Liver (tissue), 9 donors: ENCODE data around the gene PCNX2. TPM values are rescaled to one million over a fixed set of nuclear protein-coding genes. Genes with fewer than 3 reads are reported as not detected.

ENCODE experiments used
- DNase-seq: peaks from one replicate; pipeline ENCODE4 v3.0.0-alpha.2; 2017; ENCODE audit warnings: low spot score
- H3K27ac ChIP-seq, 2 donors: one replicate each; pipeline ENCODE4 v1.7.0; 2013; ENCODE audit warnings: inconsistent platforms in 2 of 2, low read length in 2 of 2, control low read depth in 1 of 2, low read depth in 1 of 2, mild to moderate bottlenecking in 1 of 2
- H3K27me3 ChIP-seq, 4 donors: one replicate each; pipeline versions ENCODE4 v1.6.1 to v1.7.0; 2013; ENCODE audit warnings: low read length in 3 of 4, inconsistent platforms in 1 of 4, mild to moderate bottlenecking in 1 of 4, moderate library complexity in 1 of 4; ENCODE audit not compliant: control insufficient read depth in 4 of 4, insufficient read depth in 4 of 4
- H3K36me3 ChIP-seq, 4 donors: one replicate each; pipeline versions ENCODE4 v1.6.1 to v1.7.0; 2013; ENCODE audit warnings: low read length in 3 of 4, mild to moderate bottlenecking in 3 of 4, low read depth in 1 of 4, moderate library complexity in 1 of 4; ENCODE audit not compliant: control insufficient read depth in 4 of 4, insufficient read depth in 3 of 4
- H3K4me1 ChIP-seq, 4 donors: one replicate each; pipeline versions ENCODE4 v1.6.1 to v1.7.0; 2013; ENCODE audit warnings: low read length in 3 of 4, mild to moderate bottlenecking in 3 of 4, moderate library complexity in 1 of 4; ENCODE audit not compliant: control insufficient read depth in 4 of 4, insufficient read depth in 4 of 4
- H3K4me3 ChIP-seq, 3 donors: one replicate each; pipeline versions ENCODE4 v1.6.1 to v1.7.0; 2013; ENCODE audit warnings: low read length in 3 of 3, control low read depth in 1 of 3, low read depth in 1 of 3, mild to moderate bottlenecking in 1 of 3
- H3K9ac ChIP-seq, 2 donors: one replicate each; pipeline ENCODE4 v1.7.0; 2013; ENCODE audit warnings: low read length in 2 of 2, mild to moderate bottlenecking in 2 of 2, moderate library complexity in 2 of 2, control low read depth in 1 of 2, low read depth in 1 of 2
- H3K9me3 ChIP-seq, 4 donors: one replicate each; pipeline versions ENCODE4 v1.6.1 to v1.7.0; 2013; ENCODE audit warnings: low read length in 3 of 4; ENCODE audit not compliant: control insufficient read depth in 4 of 4
- EGR1 ChIP-seq, 2 donors: IDR thresholded peaks; 2 replicates each; pipeline ENCODE4 v1.6.1; 2016 to 2018; ENCODE audit warnings: antibody characterized with exemption in 2 of 2, low read depth in 2 of 2
- FOXA1 ChIP-seq: IDR thresholded peaks from 2 replicates; pipeline ENCODE4 v1.6.1; 2016; ENCODE audit warnings: antibody characterized with exemption
- GABPA ChIP-seq, 2 donors: IDR thresholded peaks in 1 of 2; conservative IDR thresholded peaks in 1 of 2; 2 replicates each; pipeline ENCODE4 v1.6.1; 2016; ENCODE audit warnings: antibody characterized with exemption in 2 of 2, mild to moderate bottlenecking in 1 of 2, moderate library complexity in 1 of 2
- HNF4A ChIP-seq, 2 donors: conservative IDR thresholded peaks; 2 replicates each; pipeline ENCODE4 v1.6.1; 2016; ENCODE audit warnings: antibody characterized with exemption in 2 of 2, mild to moderate bottlenecking in 2 of 2
- JUND ChIP-seq, 2 donors: IDR thresholded peaks; 2 replicates each; pipeline ENCODE4 v1.6.1; 2016; ENCODE audit warnings: antibody characterized with exemption in 2 of 2
- NR2F2 ChIP-seq: IDR thresholded peaks from 2 replicates; pipeline ENCODE4 v1.6.1; 2016; ENCODE audit warnings: antibody characterized with exemption
- RAD21 ChIP-seq, 2 donors: IDR thresholded peaks; 2 replicates each; pipeline ENCODE4 v1.6.1; 2016; ENCODE audit warnings: antibody characterized with exemption in 2 of 2, mild to moderate bottlenecking in 2 of 2
- REST ChIP-seq: IDR thresholded peaks from 2 replicates; pipeline ENCODE4 v1.6.1; 2016; ENCODE audit warnings: antibody characterized with exemption, mild to moderate bottlenecking
- RXRA ChIP-seq, 2 donors: IDR thresholded peaks; 2 replicates each; pipeline ENCODE4 v1.6.1; 2017 to 2018; ENCODE audit warnings: antibody characterized with exemption in 2 of 2, mild to moderate bottlenecking in 1 of 2
- TAF1 ChIP-seq: conservative IDR thresholded peaks from 2 replicates; pipeline ENCODE4 v1.6.1; 2016; ENCODE audit warnings: antibody characterized with exemption, mild to moderate bottlenecking
- YY1 ChIP-seq: IDR thresholded peaks from 2 replicates; pipeline ENCODE4 v1.6.1; 2016; ENCODE audit warnings: antibody characterized with exemption, mild to moderate bottlenecking
- ZBTB33 ChIP-seq: IDR thresholded peaks from 2 replicates; pipeline ENCODE4 v1.6.1; 2016; ENCODE audit warnings: antibody characterized with exemption
- WGBS: extraction: QIAGEN DNeasy Blood & Tissue Kit; methylation state at CpG from one replicate; pipeline ENCODE4 v1.1.7; 2013; 5-methylcytosine and 5-hydroxymethylcytosine counted together
- polyA plus RNA-seq, 2 donors: library from polyadenylated mRNA; stranded (reverse) in 1 of 2; unstranded in 1 of 2; fragments of 200-250 nt in 1 of 2; fragments of >200 nt in 1 of 2; fragmentation: Nextera tagmentation in 1 of 2; extraction: Ambion mirVana in 1 of 2; gene quantifications; one replicate each; pipeline versions ENCODE4 v1.2.1 to v1.2.3, GENCODE V29; 2013 to 2015
- total RNA-seq, 2 donors: library from RNA; depleted of rRNA; stranded (reverse); fragments of >200 nt; gene quantifications; one replicate each; pipeline ENCODE4 v1.2.3, GENCODE V29; 2014
- TF ChIP-seq, protein P1 (sequence below): IDR thresholded peaks from 2 replicates; pipeline ENCODE4 v1.6.1; 2016; ENCODE audit warnings: antibody characterized with exemption
- TF ChIP-seq, protein P2 (sequence below): IDR thresholded peaks from 2 replicates; pipeline ENCODE4 v1.6.1; 2016; ENCODE audit warnings: antibody characterized with exemption
- donor health status: healthy.
- donor health status: healthy.
- donor health status: healthy.
- donor health status: healthy.
- donor health status: healthy.

Gene PCNX2
- total and polyA plus RNA-seq, 4 donors, result 0.20 to 3.1 (median 0.92) TPM

GRCh38 chr1:232987774-232988140 is 307.8 kb downstream of the PCNX2 start:
- DNase-seq, result no peak
- Histone ChIP-seq H3K27me3 (peaks cover 0 to 2% (median 0%) of the 10 kb centered on the region in 4 donors), H3K4me3 (no peak overlapping the region), H3K36me3 (no peaks in the 10 kb centered on the region), H3K9ac (no peak overlapping the region), H3K9me3 (no peaks in the 10 kb centered on the region), H3K27ac (no peak overlapping the region), H3K4me1 (no peaks in the 10 kb centered on the region)
- TF ChIP-seq RXRA (IDR thresholded peaks at IDR 0.05), result no peak
- no peak for TF ChIP-seq FOXA1
- TF ChIP-seq, protein P1, sequence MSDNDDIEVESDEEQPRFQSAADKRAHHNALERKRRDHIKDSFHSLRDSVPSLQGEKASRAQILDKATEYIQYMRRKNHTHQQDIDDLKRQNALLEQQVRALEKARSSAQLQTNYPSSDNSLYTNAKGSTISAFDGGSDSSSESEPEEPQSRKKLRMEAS, result no peak
- no peak for TF ChIP-seq RAD21 (IDR thresholded peaks at IDR 0.05)
- no peak for TF ChIP-seq GABPA (IDR thresholded peaks at IDR 0.05 in 1 of 2, conservative IDR thresholded peaks at IDR 0.05 in 1 of 2)
- no peak for TF ChIP-seq ZBTB33
- WGBS, result 92% methylated on average over 13 of the region's 13 CpGs

- TF ChIP-seq REST (no peak), NR2F2 (no peak)
- DNase-seq, result no peak
- Histone ChIP-seq H3K4me3 (no peak overlapping the region), H3K27me3 (peaks cover 0 to 2% (median 0%) of the 10 kb centered on the region in 4 donors), H3K36me3 (no peaks in the 10 kb centered on the region), H3K9me3 (no peaks in the 10 kb centered on the region), H3K9ac (no peak overlapping the region), H3K4me1 (no peaks in the 10 kb centered on the region), H3K27ac (no peak overlapping the region)
- WGBS, result 92% methylated on average over 11 of the region's 11 CpGs
These were observed 308.3 kb downstream of the PCNX2 start for GRCh38 chr1:232987046-232987773.

GRCh38 chr1:232986527-232986922 is 309.0 kb downstream of the PCNX2 start:
- peaks cover 0 to 2% (median 0%) of the 10 kb centered on the region in 4 donors for H3K27me3 ChIP-seq
- 95% methylated on average over 5 of the region's 5 CpGs for WGBS
- no peak for DNase-seq
- H3K27ac ChIP-seq, result no peak overlapping the region
- H3K4me1 ChIP-seq, result no peaks in the 10 kb centered on the region
- no peak overlapping the region for H3K4me3 ChIP-seq
- H3K9ac ChIP-seq, result no peak overlapping the region
- H3K36me3 ChIP-seq, result no peaks in the 10 kb centered on the region
- H3K9me3 ChIP-seq, result no peaks in the 10 kb centered on the region
- TF ChIP-seq, protein P2, sequence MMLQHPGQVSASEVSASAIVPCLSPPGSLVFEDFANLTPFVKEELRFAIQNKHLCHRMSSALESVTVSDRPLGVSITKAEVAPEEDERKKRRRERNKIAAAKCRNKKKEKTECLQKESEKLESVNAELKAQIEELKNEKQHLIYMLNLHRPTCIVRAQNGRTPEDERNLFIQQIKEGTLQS, result no peak
- no peak for TF ChIP-seq ZBTB33
- no peak for TF ChIP-seq EGR1 (IDR thresholded peaks at IDR 0.05; ENCODE audit: low read depth in 2 of 2)
- no peak for TF ChIP-seq REST
- no peak for TF ChIP-seq NR2F2
- no peak for TF ChIP-seq HNF4A (conservative IDR thresholded peaks at IDR 0.05)
- no peak for TF ChIP-seq TAF1
- no peak for TF ChIP-seq RXRA (IDR thresholded peaks at IDR 0.05)
- no peak for TF ChIP-seq RAD21 (IDR thresholded peaks at IDR 0.05)
- no peak for TF ChIP-seq YY1
- no peak for TF ChIP-seq JUND (IDR thresholded peaks at IDR 0.05)
- no peak for TF ChIP-seq GABPA (IDR thresholded peaks at IDR 0.05 in 1 of 2, conservative IDR thresholded peaks at IDR 0.05 in 1 of 2)
